ENCODE measurements around the gene WWOX. TPM values are rescaled to one million over a fixed set of nuclear protein-coding genes. Genes with fewer than 3 reads are reported as not detected.
"Not testable (repeated sequence)": the region's sequence is repeated elsewhere in the genome, so short reads cannot be mapped to it uniquely, and the experiment has no call there.

Gene WWOX
- total RNA-seq, 1 donor from 2014 or later, result 34.9 TPM

DNA sequence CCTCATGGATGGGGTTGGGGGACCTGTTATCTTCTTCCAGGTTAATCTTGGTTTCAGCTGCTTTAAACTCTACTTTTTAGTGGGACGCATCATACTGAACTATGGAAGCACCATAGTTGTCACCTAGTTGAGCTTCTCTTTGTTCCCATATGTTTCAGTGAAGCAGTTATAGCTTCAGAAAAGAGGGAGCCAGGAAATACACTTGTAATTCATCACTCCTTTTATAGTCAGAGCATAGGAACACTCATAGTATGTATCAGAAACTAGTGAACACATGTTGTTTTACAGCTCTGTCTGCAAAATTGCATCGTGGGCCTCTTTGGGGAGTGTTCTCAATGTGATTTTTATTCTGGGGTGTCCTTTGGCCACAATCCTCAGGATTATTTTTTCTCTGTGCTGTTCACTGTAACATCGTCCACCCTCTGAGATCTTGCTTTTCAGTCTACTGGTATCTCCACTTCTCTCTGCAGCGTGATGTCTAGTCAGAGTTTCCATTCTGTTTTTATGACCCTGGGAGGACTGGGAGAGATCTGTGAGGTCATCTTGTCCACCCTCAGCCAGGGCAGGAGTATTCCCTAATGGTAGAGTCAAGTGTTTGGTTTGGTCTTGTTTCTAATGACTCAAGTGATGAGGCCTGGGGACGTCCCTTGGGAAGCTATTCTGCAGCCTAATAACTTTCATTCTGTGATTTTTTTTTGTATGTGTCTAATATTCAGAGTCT is 585.4 kb downstream of the WWOX start:
- Histone ChIP-seq H3K36me3 (ENCODE audit: control insufficient read depth, insufficient read depth, low read length) (no peaks in the 10 kb centered on the region), H3K27me3 (ENCODE audit: control insufficient read depth, insufficient read depth, low read length) (no peaks in the 10 kb centered on the region), H3K4me3 (ENCODE audit: low read depth, low read length) (no peak overlapping the region)
- DNase-seq (ENCODE audit: low read depth), result no peak
- TF ChIP-seq, protein P1, sequence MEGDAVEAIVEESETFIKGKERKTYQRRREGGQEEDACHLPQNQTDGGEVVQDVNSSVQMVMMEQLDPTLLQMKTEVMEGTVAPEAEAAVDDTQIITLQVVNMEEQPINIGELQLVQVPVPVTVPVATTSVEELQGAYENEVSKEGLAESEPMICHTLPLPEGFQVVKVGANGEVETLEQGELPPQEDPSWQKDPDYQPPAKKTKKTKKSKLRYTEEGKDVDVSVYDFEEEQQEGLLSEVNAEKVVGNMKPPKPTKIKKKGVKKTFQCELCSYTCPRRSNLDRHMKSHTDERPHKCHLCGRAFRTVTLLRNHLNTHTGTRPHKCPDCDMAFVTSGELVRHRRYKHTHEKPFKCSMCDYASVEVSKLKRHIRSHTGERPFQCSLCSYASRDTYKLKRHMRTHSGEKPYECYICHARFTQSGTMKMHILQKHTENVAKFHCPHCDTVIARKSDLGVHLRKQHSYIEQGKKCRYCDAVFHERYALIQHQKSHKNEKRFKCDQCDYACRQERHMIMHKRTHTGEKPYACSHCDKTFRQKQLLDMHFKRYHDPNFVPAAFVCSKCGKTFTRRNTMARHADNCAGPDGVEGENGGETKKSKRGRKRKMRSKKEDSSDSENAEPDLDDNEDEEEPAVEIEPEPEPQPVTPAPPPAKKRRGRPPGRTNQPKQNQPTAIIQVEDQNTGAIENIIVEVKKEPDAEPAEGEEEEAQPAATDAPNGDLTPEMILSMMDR (IDR thresholded peaks at IDR 0.05; ENCODE audit: insufficient read depth, low read length, poor library complexity, severe bottlenecking), result no peak

DNA sequence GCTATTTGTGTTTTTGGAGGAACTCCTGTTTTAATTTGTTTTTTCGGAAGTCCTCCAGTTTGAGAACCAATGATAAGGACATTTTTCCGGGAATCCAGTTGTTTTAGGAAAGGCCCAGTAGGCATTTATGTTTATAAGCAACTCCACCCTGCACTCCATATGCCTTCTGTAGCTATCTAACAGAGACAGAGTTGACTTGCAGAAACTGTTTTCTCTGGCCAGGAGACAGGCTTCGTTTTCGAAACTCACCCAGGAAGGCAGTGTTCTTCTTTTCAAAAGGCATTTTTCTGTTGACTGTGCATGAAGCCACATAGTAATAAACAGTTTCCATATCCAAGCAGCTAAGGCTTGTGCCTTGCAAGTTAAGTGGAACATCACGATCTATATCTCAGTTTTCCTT is 587.1 kb downstream of the WWOX start:
- no peak overlapping the region for H3K4me3 ChIP-seq (ENCODE audit: low read depth, low read length)
- DNase-seq (ENCODE audit: low read depth), result no peak
- no peaks in the 10 kb centered on the region for H3K36me3 ChIP-seq (ENCODE audit: control insufficient read depth, insufficient read depth, low read length)
- H3K27me3 ChIP-seq (ENCODE audit: control insufficient read depth, insufficient read depth, low read length), result no peaks in the 10 kb centered on the region
- TF ChIP-seq, protein P1 (IDR thresholded peaks at IDR 0.05; ENCODE audit: insufficient read depth, low read length, poor library complexity, severe bottlenecking), result no peak

DNA sequence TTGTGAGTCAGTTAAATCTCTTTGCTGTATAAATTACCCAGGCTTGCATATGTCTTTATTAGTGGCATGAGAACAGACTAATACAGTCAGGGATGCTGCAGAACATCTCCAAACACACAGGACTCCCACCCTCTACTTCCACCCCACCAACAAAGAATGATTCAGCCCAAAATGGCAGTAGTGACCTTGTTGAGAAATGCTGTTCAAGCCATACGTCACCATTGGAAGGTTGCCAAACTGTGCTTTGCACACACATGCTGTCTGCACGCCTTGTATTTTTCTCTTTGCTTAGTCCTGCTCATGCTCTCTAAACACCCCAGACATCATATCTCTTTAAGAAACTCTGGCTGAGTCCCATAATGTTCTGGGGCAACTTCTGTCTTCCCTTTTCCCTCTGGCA is 589.6 kb downstream of the WWOX start:
- no peak for DNase-seq (ENCODE audit: low read depth)
- H3K27me3 ChIP-seq (ENCODE audit: control insufficient read depth, insufficient read depth, low read length), result no peaks in the 10 kb centered on the region
- TF ChIP-seq, protein P1 (IDR thresholded peaks at IDR 0.05; ENCODE audit: insufficient read depth, low read length, poor library complexity, severe bottlenecking), result no peak
- H3K36me3 ChIP-seq (ENCODE audit: control insufficient read depth, insufficient read depth, low read length), result no peaks in the 10 kb centered on the region
- H3K4me3 ChIP-seq (ENCODE audit: low read depth, low read length), result no peak overlapping the region

DNA sequence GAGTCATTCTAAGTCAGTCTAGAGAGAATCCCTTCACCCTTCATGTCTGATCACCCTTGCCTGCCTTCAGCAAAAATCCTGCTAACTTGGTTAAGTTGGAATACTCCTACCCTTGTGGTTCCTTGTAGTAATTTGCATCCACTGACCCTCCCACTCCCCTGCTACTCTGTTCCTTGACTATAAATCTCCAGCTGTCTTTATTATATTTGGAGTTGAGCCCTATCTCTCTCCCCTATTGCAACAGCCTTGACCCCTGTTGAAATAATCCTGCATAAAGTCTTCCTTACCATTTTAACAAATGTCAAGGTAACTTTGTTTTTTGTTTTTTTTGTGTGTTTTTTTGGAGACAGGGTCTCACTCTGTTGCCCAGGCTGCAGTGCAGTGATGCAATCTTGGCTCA is 590.1 kb downstream of the WWOX start:
- no peak for DNase-seq (ENCODE audit: low read depth)
- no peaks in the 10 kb centered on the region for H3K27me3 ChIP-seq (ENCODE audit: control insufficient read depth, insufficient read depth, low read length)
- H3K36me3 ChIP-seq (ENCODE audit: control insufficient read depth, insufficient read depth, low read length), result no peaks in the 10 kb centered on the region
- TF ChIP-seq, protein P1 (IDR thresholded peaks at IDR 0.05; ENCODE audit: insufficient read depth, low read length, poor library complexity, severe bottlenecking), result no peak
- no peak overlapping the region for H3K4me3 ChIP-seq (ENCODE audit: low read depth, low read length)

DNA sequence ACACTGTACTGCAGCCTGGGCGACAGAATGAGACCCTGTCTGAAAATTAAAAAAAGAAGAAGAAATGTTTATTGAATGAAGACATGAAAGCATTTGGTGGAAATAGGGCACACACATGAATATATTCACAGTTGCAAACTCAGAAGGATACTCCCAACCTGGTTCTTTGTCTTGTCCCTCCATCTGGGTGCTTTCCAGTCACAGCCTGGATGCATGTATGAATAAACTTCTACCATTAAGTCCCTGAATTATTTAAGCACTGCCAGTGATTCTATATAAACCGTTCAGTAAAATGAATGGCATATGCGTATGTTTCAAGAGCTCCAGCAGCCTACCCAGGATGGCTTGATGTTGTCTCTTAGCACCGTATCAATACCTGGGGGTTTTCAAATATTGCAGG is 591.1 kb downstream of the WWOX start:
- H3K4me3 ChIP-seq (ENCODE audit: low read depth, low read length), result no peak overlapping the region
- H3K36me3 ChIP-seq (ENCODE audit: control insufficient read depth, insufficient read depth, low read length), result no peaks in the 10 kb centered on the region
- H3K27me3 ChIP-seq (ENCODE audit: control insufficient read depth, insufficient read depth, low read length), result no peaks in the 10 kb centered on the region
- DNase-seq (ENCODE audit: low read depth), result no peak
- TF ChIP-seq, protein P1 (IDR thresholded peaks at IDR 0.05; ENCODE audit: insufficient read depth, low read length, poor library complexity, severe bottlenecking), result no peak

DNA sequence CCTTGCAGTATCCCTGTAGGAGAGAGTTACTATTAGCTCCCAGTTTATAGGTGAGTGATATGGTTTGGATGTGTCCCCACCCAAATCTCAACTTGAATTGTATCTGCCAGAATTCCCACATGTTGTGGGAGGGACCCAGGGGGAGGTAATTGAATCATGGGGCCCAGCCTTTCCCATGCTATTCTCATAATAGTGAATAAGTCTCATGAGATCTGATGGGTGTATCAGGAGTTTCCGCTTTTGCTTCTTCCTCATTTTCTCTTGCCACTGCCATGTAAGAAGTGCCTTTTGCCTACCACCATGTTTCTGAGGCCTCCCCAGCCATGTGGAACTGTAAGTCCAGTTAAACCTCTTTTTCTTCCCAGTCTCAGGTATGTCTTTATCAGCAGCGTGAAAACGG is 592.3 kb downstream of the WWOX start:
- not testable (repeated sequence) for H3K36me3 ChIP-seq (ENCODE audit: control insufficient read depth, insufficient read depth, low read length); DNase-seq (ENCODE audit: low read depth); H3K27me3 ChIP-seq (ENCODE audit: control insufficient read depth, insufficient read depth, low read length); H3K4me3 ChIP-seq (ENCODE audit: low read depth, low read length)

Data from kidney epithelial cell (primary cell).